ENCODE measurements around the gene LIPC.

DNA sequence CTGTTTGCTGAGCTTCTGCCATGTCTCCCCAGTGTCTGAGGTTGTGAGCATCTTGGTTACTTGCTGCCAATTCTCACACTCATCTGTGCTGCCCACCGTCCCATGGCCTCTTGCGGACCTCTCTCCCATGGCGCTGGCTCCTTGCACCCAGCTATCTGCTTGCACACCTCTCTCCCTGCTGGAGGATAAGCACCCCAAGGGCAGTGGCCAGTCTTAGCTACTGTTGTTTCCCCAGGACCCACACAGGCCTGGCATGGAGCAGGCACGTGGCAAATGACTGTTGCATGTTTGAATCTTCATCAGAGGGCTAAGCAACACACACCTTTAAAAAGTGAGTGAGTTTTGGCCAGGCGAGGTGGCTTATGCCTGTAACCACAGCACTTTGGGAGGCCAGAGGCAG is 14.7 kb downstream of the LIPC start:
- TF ChIP-seq GATA2 (IDR thresholded peaks at IDR 0.05; ENCODE audit: low read depth, low read length) (no peak), GATA3 (IDR thresholded peaks at IDR 0.05; ENCODE audit: low read depth, low read length) (no peak)
